Upper lobe of left lung (tissue), 6 donors: ENCODE data around the gene SPOCK3. TPM values are rescaled to one million over a fixed set of nuclear protein-coding genes. Genes with fewer than 3 reads are reported as not detected.

Experiments
- ATAC-seq, 2 donors: fragments of 200-7000 bp; cut with Tn5 transposase; one replicate each; pipeline ENCODE4 v1.9.1; 2022; ENCODE audit warnings: mild to moderate bottlenecking in 2 of 2, moderate library complexity in 2 of 2; ENCODE audit not compliant: low FRiP score in 2 of 2
- DNase-seq, 2 donors: peaks; one replicate each; pipeline ENCODE4 v3.0.0-alpha.2; 2019 to 2020
- H3K27ac ChIP-seq, 4 donors: fragments of 200-600 bp; sonication (generic); one replicate each; pipeline ENCODE4 v1.5.1; 2016 to 2019
- H3K27me3 ChIP-seq, 4 donors: fragments of 200-600 bp; sonication (generic); one replicate each; pipeline ENCODE4 v1.5.1; 2017 to 2019
- H3K36me3 ChIP-seq, 4 donors: fragments of 200-600 bp; sonication (generic); one replicate each; pipeline ENCODE4 v1.5.1; 2016 to 2019
- H3K4me1 ChIP-seq, 4 donors: fragments of 200-600 bp; sonication (generic); one replicate each; pipeline ENCODE4 v1.5.1; 2018 to 2019
- H3K4me3 ChIP-seq, 4 donors: fragments of 200-600 bp; sonication (generic); one replicate each; pipeline ENCODE4 v1.5.1; 2017 to 2019; ENCODE audit warnings: mild to moderate bottlenecking in 2 of 4, moderate library complexity in 1 of 4
- H3K9me3 ChIP-seq, 4 donors: fragments of 200-600 bp; sonication (generic); one replicate each; pipeline ENCODE4 v1.5.1; 2018 to 2019
- EP300 ChIP-seq, 4 donors: sonication (generic); formaldehyde crosslinking; IDR thresholded peaks; one replicate each; pipeline ENCODE4 v1.5.1; 2017; ENCODE audit warnings: antibody characterized with exemption in 4 of 4, control low read depth in 2 of 4
- POLR2A ChIP-seq, 4 donors: fragments of 450-650 bp; IDR thresholded peaks; one replicate each; pipeline ENCODE4 v1.5.1; 2016 to 2017; ENCODE audit warnings: antibody characterized with exemption in 4 of 4, mild to moderate bottlenecking in 2 of 4
- POLR2AphosphoS5 ChIP-seq, 2 donors: sonication (generic); formaldehyde crosslinking; IDR thresholded peaks; one replicate each; pipeline ENCODE4 v1.5.1; 2017; ENCODE audit warnings: antibody characterized with exemption in 2 of 2
- WGBS, 2 donors: methylation state at CpG; one replicate each; pipeline ENCODE4 v1.1.5; 2017 to 2018; 5-methylcytosine and 5-hydroxymethylcytosine counted together
- total RNA-seq, 6 donors: library from RNA; depleted of rRNA in 4 of 6; stranded (reverse); fragments of >200 nt in 4 of 6; gene quantifications; one replicate each; pipeline versions ENCODE4 v1.1.0 to v1.2.1, GENCODE V29; 2016 to 2021
- TF ChIP-seq, protein P1 (sequence below), 6 experiments: fragments of 450-650 bp in 4 of 6; fragments of 200-600 bp in 2 of 6; sonication (generic) in 2 of 6; IDR thresholded peaks; one replicate each; pipeline ENCODE4 v1.5.1; 2016 to 2019; ENCODE audit warnings: antibody characterized with exemption in 6 of 6
- donor health status: DM: no; HTN: no; CAD: no; lungs with moderate emphysema.
- donor health status: DM: no; HTN: yes; CAD: no; lungs with severe emphysema.

SPOCK3 gene
- total RNA-seq, 6 donors from 2014 or later: 0.15 to 5.2 (median 0.22) TPM; not detected in 2

GRCh38 chr4:166823848-166824247, 410.4 kb downstream of the SPOCK3 start:
- Histone ChIP-seq H3K27me3 (no peaks in the 10 kb centered on the region), H3K4me1 (no peaks in the 10 kb centered on the region), H3K4me3 (no peak overlapping the region), H3K36me3 (no peaks in the 10 kb centered on the region), H3K9me3 (no peaks in the 10 kb centered on the region), H3K27ac (no peak overlapping the region)
- 50 to 67% methylated on average over 3 of the region's 3 CpGs for WGBS, 2 donors
- ATAC-seq (no peak), DNase-seq (no peak)
- TF ChIP-seq EP300 (IDR thresholded peaks at IDR 0.05) (no peak), POLR2AphosphoS5 (IDR thresholded peaks at IDR 0.05) (no peak), POLR2A (IDR thresholded peaks at IDR 0.05) (no peak)
- TF ChIP-seq, protein P1, sequence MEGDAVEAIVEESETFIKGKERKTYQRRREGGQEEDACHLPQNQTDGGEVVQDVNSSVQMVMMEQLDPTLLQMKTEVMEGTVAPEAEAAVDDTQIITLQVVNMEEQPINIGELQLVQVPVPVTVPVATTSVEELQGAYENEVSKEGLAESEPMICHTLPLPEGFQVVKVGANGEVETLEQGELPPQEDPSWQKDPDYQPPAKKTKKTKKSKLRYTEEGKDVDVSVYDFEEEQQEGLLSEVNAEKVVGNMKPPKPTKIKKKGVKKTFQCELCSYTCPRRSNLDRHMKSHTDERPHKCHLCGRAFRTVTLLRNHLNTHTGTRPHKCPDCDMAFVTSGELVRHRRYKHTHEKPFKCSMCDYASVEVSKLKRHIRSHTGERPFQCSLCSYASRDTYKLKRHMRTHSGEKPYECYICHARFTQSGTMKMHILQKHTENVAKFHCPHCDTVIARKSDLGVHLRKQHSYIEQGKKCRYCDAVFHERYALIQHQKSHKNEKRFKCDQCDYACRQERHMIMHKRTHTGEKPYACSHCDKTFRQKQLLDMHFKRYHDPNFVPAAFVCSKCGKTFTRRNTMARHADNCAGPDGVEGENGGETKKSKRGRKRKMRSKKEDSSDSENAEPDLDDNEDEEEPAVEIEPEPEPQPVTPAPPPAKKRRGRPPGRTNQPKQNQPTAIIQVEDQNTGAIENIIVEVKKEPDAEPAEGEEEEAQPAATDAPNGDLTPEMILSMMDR (IDR thresholded peaks at IDR 0.05): no peak

DNA sequence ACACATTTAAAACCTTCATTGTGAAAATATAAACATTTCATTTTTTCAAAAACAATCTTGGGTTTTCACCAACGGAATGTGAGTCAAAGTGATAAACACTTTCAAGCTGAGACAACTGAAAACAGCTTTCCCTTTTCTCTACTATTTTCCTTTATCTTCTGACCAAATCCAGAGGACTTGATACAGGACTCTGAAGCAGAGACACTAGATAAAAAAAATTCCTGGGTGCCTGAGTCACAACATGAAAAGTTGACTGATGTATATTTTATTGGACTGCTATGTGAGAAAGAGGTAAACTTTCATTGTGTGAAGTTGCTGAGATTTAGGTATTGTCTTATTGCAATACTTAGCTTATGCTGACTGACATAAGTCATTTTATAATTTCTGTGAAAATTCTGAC, 411.2 kb downstream of the SPOCK3 start:
- TF ChIP-seq EP300 (IDR thresholded peaks at IDR 0.05) (no peak), POLR2A (IDR thresholded peaks at IDR 0.05) (no peak), POLR2AphosphoS5 (IDR thresholded peaks at IDR 0.05) (no peak)
- TF ChIP-seq, protein P1 (IDR thresholded peaks at IDR 0.05): no peak
- Histone ChIP-seq H3K27me3 (no peaks in the 10 kb centered on the region), H3K36me3 (no peaks in the 10 kb centered on the region), H3K27ac (no peak overlapping the region), H3K4me1 (no peaks in the 10 kb centered on the region), H3K4me3 (no peak overlapping the region), H3K9me3 (no peaks in the 10 kb centered on the region)
- no peak for DNase-seq
- no peak for ATAC-seq
- 57 to 59% methylated on average over 1 of the region's 1 CpG for WGBS, 2 donors

GRCh38 chr4:166822386-166822785, 411.9 kb downstream of the SPOCK3 start:
- 76 to 86% methylated on average over 4 of the region's 4 CpGs for WGBS, 2 donors
- no peak for ATAC-seq

DNA sequence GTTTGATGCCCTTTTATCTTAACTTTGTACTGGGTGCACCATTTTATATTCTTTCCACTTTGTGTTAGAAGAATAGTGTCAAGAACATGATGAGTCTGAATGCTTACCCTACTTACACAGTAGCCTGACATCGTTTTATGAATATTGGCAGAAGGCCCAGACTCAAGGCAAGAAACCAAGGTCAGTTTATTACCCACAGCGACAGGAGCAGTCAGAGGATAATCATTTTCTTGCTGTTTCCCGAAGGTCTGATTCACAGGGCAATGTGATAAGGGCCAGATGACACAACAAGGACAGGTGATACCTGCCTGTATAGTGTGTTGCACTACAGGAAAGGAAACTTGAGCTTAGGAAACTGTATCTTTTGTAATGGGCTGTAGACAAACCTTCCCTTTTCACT, 417.4 kb downstream of the SPOCK3 start:
- TF ChIP-seq EP300 (IDR thresholded peaks at IDR 0.05) (no peak), POLR2A (IDR thresholded peaks at IDR 0.05) (no peak), POLR2AphosphoS5 (IDR thresholded peaks at IDR 0.05) (no peak)
- TF ChIP-seq, protein P1 (IDR thresholded peaks at IDR 0.05): no peak

More at GRCh38 chr4:166822386-166822785, 411.9 kb downstream of the SPOCK3 start:
- no peak overlapping the region for H3K27ac ChIP-seq
- H3K9me3 ChIP-seq: no peaks in the 10 kb centered on the region
- H3K4me3 ChIP-seq: no peak overlapping the region
- H3K27me3 ChIP-seq: no peaks in the 10 kb centered on the region
- no peaks in the 10 kb centered on the region for H3K4me1 ChIP-seq
- DNase-seq: no peak
- no peaks in the 10 kb centered on the region for H3K36me3 ChIP-seq
- no peak for TF ChIP-seq EP300 (IDR thresholded peaks at IDR 0.05)
- TF ChIP-seq POLR2AphosphoS5 (IDR thresholded peaks at IDR 0.05): no peak
- no peak for TF ChIP-seq POLR2A (IDR thresholded peaks at IDR 0.05)
- TF ChIP-seq, protein P1 (IDR thresholded peaks at IDR 0.05): no peak

GRCh38 chr4:166808380-166808779, 425.9 kb downstream of the SPOCK3 start:
- Histone ChIP-seq H3K36me3 (no peaks in the 10 kb centered on the region), H3K27ac (no peak overlapping the region), H3K4me1 (no peaks in the 10 kb centered on the region), H3K27me3 (no peaks in the 10 kb centered on the region), H3K4me3 (no peak overlapping the region), H3K9me3 (no peaks in the 10 kb centered on the region)
- no peak for DNase-seq
- TF ChIP-seq POLR2AphosphoS5 (IDR thresholded peaks at IDR 0.05): no peak
- no peak for TF ChIP-seq EP300 (IDR thresholded peaks at IDR 0.05)
- TF ChIP-seq POLR2A (IDR thresholded peaks at IDR 0.05): no peak
- TF ChIP-seq, protein P1 (IDR thresholded peaks at IDR 0.05): no peak
- no peak for ATAC-seq

More for the DNA sequence above, 417.4 kb downstream of the SPOCK3 start:
- no peak for ATAC-seq
- no peaks in the 10 kb centered on the region for H3K36me3 ChIP-seq
- no peak for DNase-seq
- no peaks in the 10 kb centered on the region for H3K27me3 ChIP-seq
- no peaks in the 10 kb centered on the region for H3K9me3 ChIP-seq
- no peaks in the 10 kb centered on the region for H3K4me1 ChIP-seq
- no peak overlapping the region for H3K4me3 ChIP-seq
- WGBS, 2 donors: 64 to 73% methylated on average over 3 of the region's 3 CpGs
- no peak overlapping the region for H3K27ac ChIP-seq
